HG03060 (cell line): ENCODE measurements around the gene CAMSAP1.

Experiments
- ATAC-seq: cut with Tn5 transposase; IDR thresholded peaks from one replicate; pipeline ENCODE4 v1.9.1; 2021; ENCODE audit warnings: low read depth, moderate number of reproducible peaks; ENCODE audit not compliant: unreplicated experiment

Gene CAMSAP1

GRCh38 chr9:135766707-135767106, 140.6 kb downstream of the CAMSAP1 start:
- ATAC-seq = no peak

- no peak for ATAC-seq
Measured at GRCh38 chr9:135766251-135766650, 141.1 kb downstream of the CAMSAP1 start.

- ATAC-seq = no peak
Measured at GRCh38 chr9:135765416-135765815, 141.9 kb downstream of the CAMSAP1 start.

- no peak for ATAC-seq
Measured at GRCh38 chr9:135764731-135765130, 142.6 kb downstream of the CAMSAP1 start.

- ATAC-seq = no peak
Measured at GRCh38 chr9:135763716-135764446, 143.5 kb downstream of the CAMSAP1 start.

GRCh38 chr9:135762921-135763320, 144.4 kb downstream of the CAMSAP1 start:
- ATAC-seq = no peak

- no peak for ATAC-seq
Measured at GRCh38 chr9:135761845-135762168, 145.5 kb downstream of the CAMSAP1 start.

GRCh38 chr9:135761150-135761844, 146.0 kb downstream of the CAMSAP1 start:
- ATAC-seq = no peak

GRCh38 chr9:135760465-135760864, 146.9 kb downstream of the CAMSAP1 start:
- no peak for ATAC-seq

- no peak for ATAC-seq
Measured at GRCh38 chr9:135759676-135760300, 147.6 kb downstream of the CAMSAP1 start.

- no peak for ATAC-seq
Measured at GRCh38 chr9:135758870-135759269, 148.5 kb downstream of the CAMSAP1 start.
